Lower leg skin (tissue), 3 donors: ENCODE measurements around the gene XPNPEP3.

Experiments used
- POLR2A ChIP-seq, 2 donors: fragments of 450-650 bp; IDR thresholded peaks; one replicate each; pipeline ENCODE4 v1.6.1; 2016 to 2017; ENCODE audit warnings: antibody characterized with exemption in 2 of 2, mild to moderate bottlenecking in 1 of 2, moderate library complexity in 1 of 2
- TF ChIP-seq, protein P1 (sequence below), 3 donors: fragments of 450-650 bp; IDR thresholded peaks; one replicate each; pipeline ENCODE4 v1.5.1; 2016; ENCODE audit warnings: antibody characterized with exemption in 3 of 3, mild to moderate bottlenecking in 3 of 3, moderate library complexity in 2 of 3

DNA sequence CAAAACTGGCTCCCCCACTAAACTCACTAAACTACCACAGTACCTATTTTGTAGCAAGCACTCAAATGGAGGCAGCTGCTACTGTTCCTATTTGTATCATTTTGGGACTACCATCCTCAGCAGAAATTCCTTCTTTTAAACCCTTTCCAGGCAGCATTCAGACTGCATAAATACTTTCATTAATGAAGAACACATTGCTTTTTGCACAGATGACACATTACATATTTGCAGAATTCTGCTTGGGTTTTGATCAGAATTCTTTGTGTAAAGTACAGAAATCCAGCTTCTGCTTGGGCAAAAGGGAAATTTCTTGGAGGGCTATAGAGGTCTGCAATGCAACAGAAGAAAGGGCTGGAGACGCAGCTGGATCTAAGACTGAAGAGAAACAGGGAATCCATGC is 118.4 kb downstream of the XPNPEP3 start:
- no peak for TF ChIP-seq POLR2A (IDR thresholded peaks at IDR 0.05)
- TF ChIP-seq, protein P1, sequence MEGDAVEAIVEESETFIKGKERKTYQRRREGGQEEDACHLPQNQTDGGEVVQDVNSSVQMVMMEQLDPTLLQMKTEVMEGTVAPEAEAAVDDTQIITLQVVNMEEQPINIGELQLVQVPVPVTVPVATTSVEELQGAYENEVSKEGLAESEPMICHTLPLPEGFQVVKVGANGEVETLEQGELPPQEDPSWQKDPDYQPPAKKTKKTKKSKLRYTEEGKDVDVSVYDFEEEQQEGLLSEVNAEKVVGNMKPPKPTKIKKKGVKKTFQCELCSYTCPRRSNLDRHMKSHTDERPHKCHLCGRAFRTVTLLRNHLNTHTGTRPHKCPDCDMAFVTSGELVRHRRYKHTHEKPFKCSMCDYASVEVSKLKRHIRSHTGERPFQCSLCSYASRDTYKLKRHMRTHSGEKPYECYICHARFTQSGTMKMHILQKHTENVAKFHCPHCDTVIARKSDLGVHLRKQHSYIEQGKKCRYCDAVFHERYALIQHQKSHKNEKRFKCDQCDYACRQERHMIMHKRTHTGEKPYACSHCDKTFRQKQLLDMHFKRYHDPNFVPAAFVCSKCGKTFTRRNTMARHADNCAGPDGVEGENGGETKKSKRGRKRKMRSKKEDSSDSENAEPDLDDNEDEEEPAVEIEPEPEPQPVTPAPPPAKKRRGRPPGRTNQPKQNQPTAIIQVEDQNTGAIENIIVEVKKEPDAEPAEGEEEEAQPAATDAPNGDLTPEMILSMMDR (IDR thresholded peaks at IDR 0.05), result no peak
